IMR-90 (cell line): ENCODE results near the gene NTPCR. TPM values are rescaled to one million over a fixed set of nuclear protein-coding genes. Genes with fewer than 3 reads are reported as not detected.

Experiments used
- ATAC-seq: fragments of 200-7000 bp; cut with Tn5 transposase; 2 replicates; pipeline ENCODE4 v1.9.1; 2020; ENCODE audit warnings: low read depth, mild to moderate bottlenecking, moderate library complexity
- Bru-seq: library from RNA; stranded (reverse); fragments of 400-500 nt; gene quantifications from one replicate; lab custom pipeline; 2021; lab: Mats Ljungman, UMichigan
- BruChase-seq, 2 experiments: library from RNA; stranded (reverse); fragments of 400-500 nt; gene quantifications; one replicate each; lab custom pipeline; 2021; lab: Mats Ljungman, UMichigan
- BruUV-seq: library from RNA; stranded (reverse); fragments of 400-500 nt; replicated peaks from 2 replicates; lab custom pipeline; 2021; lab: Mats Ljungman, UMichigan
- CTCF ChIA-PET: fragments of 300-600 bp; formaldehyde crosslinking; extraction: SDS; loops from one replicate; lab custom pipeline; 2021; ENCODE audit warnings: antibody characterized with exemption; lab: Yijun Ruan, JAX
- POLR2A ChIA-PET: fragments of 300-600 bp; sonication (Branson Sonifier 250); formaldehyde crosslinking; loops from one replicate; lab custom pipeline; 2022; ENCODE audit warnings: antibody characterized with exemption; ENCODE audit not compliant: unreplicated experiment; lab: Charles Lee
- DNase-seq: peaks from one replicate; pipeline ENCODE4 v3.0.0; 2013
- H2AFZ ChIP-seq: replicated peaks from 2 replicates; pipeline ENCODE3; 2013; ENCODE audit warnings: low read length, mild to moderate bottlenecking; ENCODE audit not compliant: poor library complexity
- H2AK5ac ChIP-seq: 2 replicates; pipeline ENCODE4 v1.6.1; 2013; ENCODE audit warnings: low read depth, low read length, inconsistent platforms
- H2AK9ac ChIP-seq: replicated peaks from 2 replicates; pipeline ENCODE3; 2013; ENCODE audit warnings: mild to moderate bottlenecking, low read depth, low read length, moderate library complexity; ENCODE audit not compliant: poor library complexity
- H2BK120ac ChIP-seq: 2 replicates; pipeline ENCODE4 v1.6.1; 2013; ENCODE audit warnings: low read depth, low read length, inconsistent platforms
- H2BK15ac ChIP-seq: 3 replicates; pipeline ENCODE4 v1.6.1; 2013; ENCODE audit warnings: low read depth, low read length, inconsistent platforms
- H2BK20ac ChIP-seq: 2 replicates; pipeline ENCODE4 v1.6.1; 2013; ENCODE audit warnings: low read depth, mild to moderate bottlenecking, inconsistent platforms, low read length, moderate library complexity
- H2BK5ac ChIP-seq: 2 replicates; pipeline ENCODE4 v1.6.1; 2013; ENCODE audit warnings: mild to moderate bottlenecking, low read depth, low read length, inconsistent platforms; ENCODE audit not compliant: poor library complexity, severe bottlenecking
- H3K14ac ChIP-seq: replicated peaks from 2 replicates; pipeline ENCODE4 v1.6.1; 2013; ENCODE audit warnings: low read depth, low read length, inconsistent platforms
- H3K18ac ChIP-seq: 2 replicates; pipeline ENCODE4 v1.6.1; 2013; ENCODE audit warnings: low read depth, low read length, control low read depth
- H3K23ac ChIP-seq: 2 replicates; pipeline ENCODE4 v1.6.1; 2013; ENCODE audit warnings: low read depth, low read length, inconsistent platforms
- H3K27ac ChIP-seq: 2 replicates; pipeline ENCODE4 v1.5.1; 2013; ENCODE audit warnings: mild to moderate bottlenecking, control low read depth, low read length; ENCODE audit not compliant: insufficient read depth
- H3K27me3 ChIP-seq: 2 replicates; pipeline ENCODE4 v1.6.1; 2013; ENCODE audit warnings: low read length; ENCODE audit not compliant: control insufficient read depth, insufficient read depth
- H3K36me3 ChIP-seq: 2 replicates; pipeline ENCODE4 v1.6.1; 2013; ENCODE audit warnings: low read length, mixed read lengths; ENCODE audit not compliant: control insufficient read depth, insufficient read depth
- H3K4ac ChIP-seq: 2 replicates; pipeline ENCODE4 v1.6.1; 2013; ENCODE audit warnings: low read depth, low read length, inconsistent platforms
- H3K4me1 ChIP-seq: 2 replicates; pipeline ENCODE4 v1.6.1; 2013; ENCODE audit warnings: low read length, mixed read lengths; ENCODE audit not compliant: control insufficient read depth, insufficient read depth
- H3K4me2 ChIP-seq: 2 replicates; pipeline ENCODE4 v1.6.1; 2013; ENCODE audit warnings: low read depth, mild to moderate bottlenecking, control low read depth, low read length, moderate library complexity
- H3K4me3 ChIP-seq: 2 replicates; pipeline ENCODE4 v1.5.1; 2013; ENCODE audit warnings: low read depth, mild to moderate bottlenecking, control low read depth, low read length, moderate library complexity; ENCODE audit not compliant: insufficient read depth
- H3K56ac ChIP-seq: 2 replicates; pipeline ENCODE4 v1.6.1; 2013; ENCODE audit warnings: low read length, inconsistent platforms; ENCODE audit not compliant: insufficient read depth; ENCODE audit errors: extremely low read depth
- H3K79me1 ChIP-seq, 2 experiments: 2 replicates each; pipeline ENCODE4 v1.6.1; 2013; ENCODE audit warnings: low read length in 2 of 2, inconsistent platforms in 1 of 2, low read depth in 1 of 2
- H3K9ac ChIP-seq: 2 replicates; pipeline ENCODE4 v1.6.1; 2013; ENCODE audit warnings: low read depth, low read length, control low read depth
- H3K9me1 ChIP-seq: 2 replicates; pipeline ENCODE4 v1.6.1; 2013; ENCODE audit warnings: low read length, inconsistent platforms; ENCODE audit not compliant: insufficient read depth
- H3K9me3 ChIP-seq: 2 replicates; pipeline ENCODE4 v1.6.1; 2013; ENCODE audit warnings: low read length; ENCODE audit not compliant: control insufficient read depth, insufficient read depth
- H4K20me1 ChIP-seq: 2 replicates; pipeline ENCODE4 v1.6.1; 2013; ENCODE audit warnings: low read length, inconsistent platforms; ENCODE audit not compliant: insufficient read depth
- H4K5ac ChIP-seq: 2 replicates; pipeline ENCODE4 v1.6.1; 2013; ENCODE audit warnings: mild to moderate bottlenecking, low read depth, low read length, control low read depth
- H4K8ac ChIP-seq, 2 experiments: 2 replicates each; pipeline ENCODE4 v1.6.1; 2013; ENCODE audit warnings: low read depth in 2 of 2, low read length in 2 of 2, control low read depth in 1 of 2, inconsistent platforms in 1 of 2
- H4K91ac ChIP-seq: 2 replicates; pipeline ENCODE4 v1.6.1; 2013; ENCODE audit warnings: low read depth, low read length, inconsistent platforms; ENCODE audit not compliant: insufficient read depth
- NFE2L2 ChIP-seq: fragments of 150-350 bp; IDR thresholded peaks from 2 replicates; pipeline ENCODE4 v1.6.1; 2016; ENCODE audit warnings: low read depth, mild to moderate bottlenecking, low read length
- POLR2A ChIP-seq: IDR thresholded peaks from 2 replicates; pipeline ENCODE4 v1.6.1; 2012; ENCODE audit warnings: mild to moderate bottlenecking, low read depth, low read length
- WGBS, 2 experiments: methylation state at CpG; one replicate each; pipeline versions ENCODE4 v1.1.5 to v1.1.7; 2013; ENCODE audit warnings: missing lambda C conversion rate in 2 of 2; ENCODE audit not compliant: insufficient read length in 1 of 2; ENCODE audit errors: extremely low coverage in 2 of 2; 5-methylcytosine and 5-hydroxymethylcytosine counted together
- dilution Hi-C: fragments of 300-500 bp; cut with HindIII; formaldehyde crosslinking; loops from one replicate; pipeline ENCODE4 v1.14.3; 2018; ENCODE audit warnings: low sequenced_read_pairs; ENCODE audit not compliant: unreplicated experiment
- in situ Hi-C: fragments of 300-500 bp; cut with MboI; formaldehyde crosslinking; loops from 3 replicates; pipeline ENCODE4 v1.14.3; 2019; ENCODE audit warnings: low sequenced_read_pairs, inconsistent platforms, mixed read lengths
- intact Hi-C: fragments of 100-400 bp; cut with micrococcal nuclease; formaldehyde crosslinking; loops from 2 replicates; pipeline ENCODE4 v1.10.0; 2022
- long read RNA-seq: library from polyadenylated mRNA; unstranded; transcript quantifications from one replicate; pipeline ENCODE4 v2.0.0, GENCODE V29; 2021; ENCODE audit not compliant: unreplicated experiment
- polyA plus RNA-seq, 3 experiments: library from polyadenylated mRNA; depleted of rRNA; stranded (reverse); fragments of >200 nt; gene quantifications; 2 replicates each; pipeline ENCODE4 v1.2.3, GENCODE V29; 2012; ENCODE audit warnings: low replicate concordance in 1 of 3
- total RNA-seq: library from RNA; depleted of rRNA; stranded (reverse); fragments of >200 nt; gene quantifications from 2 replicates; pipeline ENCODE4 v1.2.3, GENCODE V29; 2012; rRNA removed

NTPCR gene, protein sequence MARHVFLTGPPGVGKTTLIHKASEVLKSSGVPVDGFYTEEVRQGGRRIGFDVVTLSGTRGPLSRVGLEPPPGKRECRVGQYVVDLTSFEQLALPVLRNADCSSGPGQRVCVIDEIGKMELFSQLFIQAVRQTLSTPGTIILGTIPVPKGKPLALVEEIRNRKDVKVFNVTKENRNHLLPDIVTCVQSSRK
- total RNA-seq (13.3 and 16.4 TPM in 2 replicates), polyA plus RNA-seq (2012; rRNA removed) (16.0 and 16.5 TPM in 2 replicates), Bru-seq, nascent RNA (percentile 54 among the genes with signal in this experiment), BruChase-seq, experiment 1, labeled RNA remaining after a 6-hour chase (percentile 59 among the genes with signal in this experiment), BruChase-seq, experiment 2, labeled RNA remaining after a 2-hour chase (percentile 60 among the genes with signal in this experiment)
- 8.1 and 9.4 TPM in 2 replicates for polyA plus RNA-seq (2012; cell fraction: cytosol; rRNA removed)
- polyA plus RNA-seq (2012; cell fraction: nucleus; rRNA removed; ENCODE audit: low replicate concordance) = 6.3 and 12.4 TPM in 2 replicates
- long read RNA-seq, full-length matches to known transcripts = 26 of 33 reads
- long read RNA-seq, partial matches to known transcripts = 4 of 33 reads
- long read RNA-seq, other reads (novel, unspliced or antisense) = 3 of 33 reads

DNA sequence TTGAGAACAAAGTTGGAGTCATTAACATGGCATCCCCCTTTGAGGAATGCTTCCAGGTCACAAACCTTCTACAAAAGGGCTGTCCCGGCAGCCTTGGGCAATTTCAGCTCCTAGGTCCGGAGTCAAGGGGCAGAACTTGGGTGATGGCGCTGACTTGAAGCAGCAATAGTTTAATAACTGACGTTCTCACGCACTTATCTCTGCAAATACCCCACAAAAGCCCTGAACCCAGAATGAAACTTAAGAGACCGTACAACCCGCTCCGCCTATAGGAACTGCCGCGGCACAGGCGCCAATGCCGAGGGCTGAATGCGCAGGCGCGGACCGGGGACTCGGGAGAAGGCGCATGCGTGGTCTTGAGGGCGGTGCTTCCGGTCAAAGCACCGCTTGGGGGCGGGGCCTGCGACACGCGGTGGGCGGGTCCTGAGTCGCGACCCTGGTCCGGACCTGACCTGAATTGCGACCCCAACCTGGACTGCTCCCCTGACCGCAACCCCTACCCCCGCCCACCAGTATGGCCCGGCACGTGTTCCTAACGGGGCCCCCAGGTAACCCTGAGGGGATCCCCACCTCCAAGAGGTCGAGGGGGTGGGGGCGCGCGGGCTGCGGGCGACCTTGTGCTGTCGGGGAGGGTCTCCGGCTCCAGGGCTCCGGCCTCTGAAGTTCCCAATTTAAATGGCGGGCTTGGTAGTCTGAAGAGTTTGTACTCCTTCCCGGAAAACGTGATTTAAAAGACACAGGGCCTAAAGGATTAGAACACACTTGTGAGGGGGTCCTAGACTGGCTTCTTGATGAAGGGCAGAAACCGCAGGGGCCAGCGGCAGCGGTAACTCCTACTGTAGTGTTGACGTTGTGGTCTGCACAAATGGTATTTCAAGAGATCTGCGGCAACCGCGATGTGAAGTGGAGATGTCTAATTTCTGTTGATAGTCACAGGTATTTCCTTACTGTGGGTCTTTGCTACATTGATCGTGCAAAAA lies at the start of gene NTPCR:
Gene NTPCR, plus strand, starts transcription at position 415 of the 980 bp plus-strand sequence. Its CDS starts 100 bp downstream, at position 515.
- peak within 1 kb of the TSS; percentile 98 for H3K27ac ChIP-seq
- H4K91ac ChIP-seq = peak within 1 kb of the TSS; percentile 97
- H3K4me3 ChIP-seq = peak within 1 kb of the TSS; percentile 76
- peak; percentile 94 for ATAC-seq
- POLR2A ChIA-PET = interaction anchor here (0.7 kb wide), 1 partner anchor 271 kb away, joined by 14 read pairs; no protein-coding TSS in a partner anchor
- peaks cover 10% of the 10 kb centered on the region for H3K4me1 ChIP-seq
- TF ChIP-seq NFE2L2 (no peak), POLR2A (peak; percentile 28; the same call in 1 of the 2 replicates)
- intact Hi-C loops = loop anchor here (2.0 to 10.0 kb wide), 5 partner anchors 98 to 476 kb away; no protein-coding TSS in a partner anchor
- H3K56ac ChIP-seq = peak within 1 kb of the TSS; percentile 97
- peak within 1 kb of the TSS; percentile 50 for H3K23ac ChIP-seq
- in situ Hi-C loops = no loop called here
- peak within 1 kb of the TSS; percentile 96 for H3K18ac ChIP-seq
- peak within 1 kb of the TSS; percentile 99 for H3K4me2 ChIP-seq
- no peaks in the 10 kb centered on the region for H4K20me1 ChIP-seq
- peak within 1 kb of the TSS; percentile 44; the same call in 1 of the 2 replicates for H2BK20ac ChIP-seq
- dilution Hi-C loops = no loop called here
- H3K4ac ChIP-seq = peak within 1 kb of the TSS; percentile 83
- H2BK5ac ChIP-seq = peak within 1 kb of the TSS; percentile 94
- no peaks in the 10 kb centered on the region for H3K36me3 ChIP-seq
- H3K9ac ChIP-seq = peak within 1 kb of the TSS; percentile 94
- DNase-seq = peak; percentile 90
- peak within 1 kb of the TSS; percentile 96 for H2BK15ac ChIP-seq
- 0% methylated on average over 19 of the region's 56 CpGs; no CpG with 5 or more reads in 1 of the 2 experiments for WGBS, 2 experiments
- no peaks in the 10 kb centered on the region for H3K9me3 ChIP-seq
- H3K79me1 ChIP-seq = peaks cover 11 to 30% of the 10 kb centered on the region in 2 experiments; a peak in 3 of 4 replicates
- H2BK120ac ChIP-seq = peak within 1 kb of the TSS; percentile 74
- peak within 1 kb of the TSS; percentile 92 to 97 for H4K8ac ChIP-seq
- H3K14ac ChIP-seq = peak within 1 kb of the TSS; percentile 96
- H2AK5ac ChIP-seq = peak within 1 kb of the TSS; percentile 56
- H4K5ac ChIP-seq = peak within 1 kb of the TSS; percentile 98
- CTCF ChIA-PET = no interaction called here
- no peaks in the 10 kb centered on the region for H3K27me3 ChIP-seq
- BruUV-seq = no TSS peak
- H2AFZ ChIP-seq = peak within 1 kb of the TSS; percentile 95
- H2AK9ac ChIP-seq = peak within 1 kb of the TSS; percentile 56
- H3K9me1 ChIP-seq = peaks cover 7% of the 10 kb centered on the region; the same call in 1 of the 2 replicates
